Upper lobe of left lung (tissue), 4 donors: Measurements from ENCODE around the gene ADGRV1.

Experiments used
- EP300 ChIP-seq, 4 donors: sonication (generic); formaldehyde crosslinking; IDR thresholded peaks; one replicate each; pipeline ENCODE4 v1.5.1; 2017; ENCODE audit warnings: antibody characterized with exemption in 4 of 4, control low read depth in 2 of 4
- POLR2A ChIP-seq, 4 donors: fragments of 450-650 bp; IDR thresholded peaks; one replicate each; pipeline ENCODE4 v1.5.1; 2016 to 2017; ENCODE audit warnings: antibody characterized with exemption in 4 of 4, mild to moderate bottlenecking in 2 of 4
- TF ChIP-seq, protein P1 (sequence below), 6 experiments: fragments of 450-650 bp in 4 of 6; fragments of 200-600 bp in 2 of 6; sonication (generic) in 2 of 6; IDR thresholded peaks; one replicate each; pipeline ENCODE4 v1.5.1; 2016 to 2019; ENCODE audit warnings: antibody characterized with exemption in 6 of 6

GRCh38 chr5:90830058-90830457 is 271.5 kb downstream of the ADGRV1 start:
- TF ChIP-seq, protein P1, sequence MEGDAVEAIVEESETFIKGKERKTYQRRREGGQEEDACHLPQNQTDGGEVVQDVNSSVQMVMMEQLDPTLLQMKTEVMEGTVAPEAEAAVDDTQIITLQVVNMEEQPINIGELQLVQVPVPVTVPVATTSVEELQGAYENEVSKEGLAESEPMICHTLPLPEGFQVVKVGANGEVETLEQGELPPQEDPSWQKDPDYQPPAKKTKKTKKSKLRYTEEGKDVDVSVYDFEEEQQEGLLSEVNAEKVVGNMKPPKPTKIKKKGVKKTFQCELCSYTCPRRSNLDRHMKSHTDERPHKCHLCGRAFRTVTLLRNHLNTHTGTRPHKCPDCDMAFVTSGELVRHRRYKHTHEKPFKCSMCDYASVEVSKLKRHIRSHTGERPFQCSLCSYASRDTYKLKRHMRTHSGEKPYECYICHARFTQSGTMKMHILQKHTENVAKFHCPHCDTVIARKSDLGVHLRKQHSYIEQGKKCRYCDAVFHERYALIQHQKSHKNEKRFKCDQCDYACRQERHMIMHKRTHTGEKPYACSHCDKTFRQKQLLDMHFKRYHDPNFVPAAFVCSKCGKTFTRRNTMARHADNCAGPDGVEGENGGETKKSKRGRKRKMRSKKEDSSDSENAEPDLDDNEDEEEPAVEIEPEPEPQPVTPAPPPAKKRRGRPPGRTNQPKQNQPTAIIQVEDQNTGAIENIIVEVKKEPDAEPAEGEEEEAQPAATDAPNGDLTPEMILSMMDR (IDR thresholded peaks at IDR 0.05) = no peak
- TF ChIP-seq POLR2A (IDR thresholded peaks at IDR 0.05) (no peak), EP300 (IDR thresholded peaks at IDR 0.05) (no peak)
